SIG-M5 treated with dmso at 0.1 percent for 504 hours (cell line): Measurements from ENCODE around the gene PCDH15.

Experiments
- DNase-seq: peaks from one replicate; lab custom pipeline; 2025; ENCODE audit not compliant: unreplicated experiment; lab: John Stamatoyannopoulos, UW

Gene PCDH15

DNA sequence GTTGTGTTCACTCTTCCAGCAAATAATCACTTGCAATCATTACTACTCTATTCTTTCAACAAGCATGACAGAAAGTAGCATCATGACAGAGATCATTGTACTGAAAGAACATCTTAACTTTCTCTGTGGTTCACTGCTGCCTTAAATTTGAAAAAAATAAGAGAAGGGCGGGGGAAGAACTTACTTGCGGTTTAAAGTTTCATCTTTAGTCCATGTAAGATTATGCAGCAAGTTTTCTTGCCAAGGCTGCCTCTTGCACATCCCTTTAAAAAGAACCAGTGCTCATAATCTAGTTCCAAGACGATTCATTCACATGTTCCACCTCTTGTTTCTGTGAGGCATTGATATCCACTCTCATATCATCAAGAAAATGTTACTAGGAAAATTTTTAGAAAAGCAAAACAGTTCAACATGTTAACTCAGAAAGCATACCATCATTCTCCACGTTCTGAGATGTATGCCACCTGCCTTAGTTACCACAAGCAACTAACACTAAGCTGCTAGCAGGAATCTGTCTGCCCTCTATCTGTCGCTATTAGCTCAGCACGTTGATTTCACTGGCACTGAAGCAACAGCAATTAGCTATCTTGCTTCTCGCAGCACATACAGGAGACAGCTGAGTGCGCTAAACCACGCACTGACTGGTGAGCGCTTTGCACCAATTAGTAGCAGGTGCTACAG is at the start of gene PCDH15:
Gene PCDH15, minus strand, starts transcription at position 491 of the 681 bp plus-strand sequence. CDS start 136,969 bp downstream, outside the sequence.
- peak; percentile 2 for DNase-seq

DNA sequence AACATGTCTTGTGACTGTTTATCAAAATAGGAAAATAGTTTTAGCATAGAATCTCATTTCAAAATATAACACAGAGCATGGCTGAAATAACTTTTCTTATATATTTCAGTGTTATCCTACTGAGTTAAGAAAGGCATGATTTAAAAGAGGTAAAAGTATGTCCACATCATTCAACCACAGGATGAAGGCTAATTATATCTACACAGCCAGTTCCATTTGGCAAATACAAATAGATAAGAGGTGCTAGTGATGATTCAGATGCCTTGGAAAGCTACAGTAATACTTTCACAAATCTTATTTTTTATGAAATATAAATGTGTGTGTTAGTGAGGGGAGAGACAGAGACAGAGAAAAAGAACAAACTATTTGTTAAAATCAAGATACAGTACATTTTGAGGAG is 42.9 kb upstream of the PCDH15 start:
- DNase-seq: no peak

DNA sequence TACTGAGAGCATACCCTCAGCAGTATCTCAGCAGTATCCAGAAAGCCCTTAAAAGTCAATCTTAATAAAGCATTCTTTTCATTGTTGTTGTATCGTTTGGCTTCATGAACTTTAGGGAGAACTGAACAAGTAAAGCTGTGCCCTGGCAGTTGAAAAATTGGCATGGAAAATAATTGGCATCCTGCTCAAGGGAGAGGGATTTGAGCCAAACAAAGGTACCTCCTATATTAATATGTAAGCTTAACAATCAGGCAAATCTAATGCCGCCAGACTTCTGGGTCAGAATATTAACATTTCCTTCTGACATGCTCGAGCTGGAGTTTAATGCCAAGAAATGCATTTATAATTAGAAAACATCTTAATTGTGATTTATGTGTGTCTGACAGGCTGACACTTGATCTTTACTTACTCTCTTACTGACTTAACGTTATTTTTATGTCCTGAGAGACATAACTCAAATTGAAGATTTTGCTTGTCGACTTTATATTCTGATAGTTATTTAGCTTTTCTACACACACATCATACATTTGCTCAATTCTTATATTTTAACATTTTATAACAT is 42.1 kb upstream of the PCDH15 start:
- DNase-seq: no peak

DNA sequence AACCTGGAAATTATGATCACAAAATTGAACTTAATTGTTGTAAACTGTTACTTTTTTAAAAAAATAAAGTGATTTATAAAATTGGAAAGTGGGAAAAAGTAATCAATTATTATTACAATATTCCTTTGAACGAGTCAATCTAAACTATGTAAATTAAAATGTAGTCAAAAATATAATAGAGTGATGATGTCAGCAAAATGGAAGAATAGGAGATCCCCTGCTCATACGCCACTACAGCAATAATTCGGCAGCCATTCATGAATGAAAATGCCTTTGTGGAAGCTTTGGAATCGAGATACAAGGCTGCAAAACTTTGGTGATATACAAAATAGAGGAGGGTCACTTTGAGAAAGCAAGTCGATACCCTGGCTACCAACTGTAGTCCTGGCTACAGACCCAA is 36.4 kb upstream of the PCDH15 start:
- no peak for DNase-seq

DNA sequence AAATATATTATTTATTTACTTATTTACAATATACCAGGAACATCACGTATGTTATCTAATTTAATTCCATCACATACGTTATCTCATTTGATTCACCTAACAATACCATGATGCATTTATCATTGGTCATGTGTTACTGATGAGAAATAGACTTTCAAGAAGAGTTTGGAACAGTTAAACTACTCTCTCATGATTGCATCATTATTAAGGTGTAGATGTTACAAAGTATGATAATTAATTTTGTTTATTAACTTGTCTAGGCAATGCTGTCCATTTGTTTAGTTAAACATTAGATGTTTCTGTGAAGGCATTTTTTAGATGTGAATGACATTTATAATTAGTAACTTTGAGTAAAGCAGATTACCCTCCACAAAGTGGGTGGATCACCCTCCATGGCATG is 32.0 kb upstream of the PCDH15 start:
- DNase-seq: no peak

DNA sequence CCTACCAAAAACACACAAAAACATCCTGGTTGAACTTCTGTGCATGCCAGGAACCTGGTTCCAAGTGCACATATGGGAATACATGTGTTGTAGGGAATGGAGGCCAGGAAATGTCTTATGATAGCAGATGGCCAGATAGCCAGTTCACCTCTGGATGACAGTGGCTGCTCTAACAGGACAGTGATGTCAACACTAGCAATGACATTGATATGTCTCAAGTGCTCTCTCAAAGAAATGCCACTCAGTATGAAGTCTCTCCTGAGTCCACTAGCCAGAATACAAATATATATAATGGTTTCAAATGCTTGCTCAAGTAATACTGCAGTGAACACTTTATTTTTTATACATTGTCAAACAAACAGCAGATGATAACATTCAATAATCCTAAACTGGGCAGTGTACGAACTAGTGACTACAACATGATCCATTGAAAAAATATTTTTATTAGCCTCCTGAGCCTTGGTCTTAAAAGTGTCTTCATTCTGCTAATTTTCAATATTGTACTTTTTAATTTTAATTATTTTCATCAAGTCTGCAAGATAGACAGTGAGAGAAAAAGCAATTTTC is 26.0 kb upstream of the PCDH15 start:
- DNase-seq: no peak

DNA sequence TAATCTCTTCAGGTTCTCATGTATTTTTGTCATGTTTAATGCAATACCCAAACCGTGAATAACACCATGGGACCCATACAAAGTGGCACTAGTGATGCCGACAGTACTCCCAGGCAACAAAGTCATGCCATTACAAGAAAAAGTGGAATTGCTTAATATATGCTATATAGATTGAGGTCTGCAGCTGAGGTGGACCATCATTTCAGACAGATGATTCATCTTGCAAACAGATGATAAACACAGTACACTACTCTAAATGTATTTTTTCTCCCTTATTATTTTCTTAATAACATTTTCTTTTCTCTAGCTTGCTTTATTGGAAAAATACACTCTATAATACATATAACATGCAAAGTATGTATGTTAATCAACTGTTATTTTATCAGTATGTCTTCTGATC is 14.6 kb upstream of the PCDH15 start:
- DNase-seq: no peak

DNA sequence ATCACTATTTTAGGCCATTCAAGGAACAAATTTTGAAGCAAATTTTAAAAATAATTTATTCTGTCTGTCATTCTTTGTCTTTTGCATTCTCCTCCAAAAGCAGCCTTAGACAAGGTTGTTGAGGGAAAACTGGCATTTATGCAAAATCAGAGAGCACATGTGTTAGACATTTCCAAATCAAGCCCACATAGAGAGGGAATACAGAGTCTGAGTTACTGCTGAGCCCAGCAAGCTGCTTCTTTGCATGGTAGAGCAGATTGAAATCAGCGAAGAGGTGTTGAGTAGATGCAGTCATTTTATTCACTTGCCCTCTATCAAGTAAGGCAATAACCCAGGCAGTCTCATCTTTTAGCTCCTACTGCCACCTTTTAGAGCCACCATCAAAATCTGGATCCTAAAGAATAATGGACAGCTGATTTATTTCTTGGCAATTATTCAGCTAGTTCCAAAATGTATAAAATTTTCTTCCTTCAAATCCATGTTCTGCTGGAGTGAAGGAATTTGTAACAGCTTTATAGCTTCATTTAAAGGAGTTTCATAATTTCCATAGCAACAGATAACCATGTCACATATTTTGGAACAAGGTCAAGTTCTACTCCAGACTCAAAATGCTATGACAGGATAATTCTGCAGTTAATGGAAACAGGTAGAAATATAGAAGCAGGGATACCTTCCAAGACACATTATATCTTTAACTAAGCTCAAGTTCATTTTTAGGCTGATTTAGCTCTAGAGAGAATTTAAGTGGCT is 7.3 kb upstream of the PCDH15 start:
- DNase-seq: no peak

DNA sequence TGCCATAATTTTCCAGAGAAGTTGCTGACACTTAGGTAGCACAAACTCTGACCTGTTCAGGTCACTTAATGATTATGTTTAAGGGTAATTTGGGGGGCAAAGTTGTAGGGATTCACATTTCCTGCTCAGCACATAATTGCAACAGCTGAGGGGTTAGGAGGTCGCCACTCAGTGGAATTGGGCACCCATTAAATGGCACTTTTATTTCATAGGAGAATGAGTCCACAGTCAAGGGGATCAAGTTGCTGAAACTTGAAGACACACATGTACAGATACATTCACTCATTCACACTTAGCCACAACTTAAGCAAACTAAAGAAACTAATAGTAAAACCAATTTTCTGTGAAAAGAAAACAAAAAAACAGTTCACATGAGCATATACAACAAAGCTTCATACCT is 1.5 kb downstream of the PCDH15 start:
- no peak for DNase-seq

DNA sequence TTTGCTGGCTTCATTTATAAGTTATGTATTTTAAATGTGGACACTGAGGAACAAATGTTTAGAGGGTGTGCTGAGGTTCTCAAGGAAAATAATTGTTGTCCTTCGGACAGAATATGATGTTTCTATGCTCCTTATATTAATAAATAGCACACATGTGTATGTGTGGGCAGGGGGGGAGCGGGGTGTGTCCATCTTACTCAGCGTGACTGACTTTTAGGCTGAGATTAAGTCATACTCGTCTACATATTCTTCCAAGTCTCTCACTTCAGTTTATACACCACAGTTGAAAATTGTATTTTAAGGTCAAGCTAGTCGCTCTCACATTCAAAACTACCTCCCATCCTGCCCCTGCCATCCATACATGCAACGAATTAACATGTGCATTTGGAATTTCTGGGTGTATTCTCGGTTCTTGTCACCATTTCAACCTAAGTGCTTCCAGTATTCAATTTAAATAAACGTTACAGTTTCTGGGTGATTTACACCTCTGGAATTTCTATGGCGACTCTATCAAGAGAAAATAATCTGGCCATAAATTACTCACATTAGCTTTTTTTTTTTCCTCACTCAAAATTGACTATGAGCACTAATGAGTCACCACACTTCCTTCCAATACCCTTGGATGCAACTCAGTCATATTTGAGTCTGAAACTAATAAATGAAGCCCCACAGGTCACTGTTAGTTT is 3.3 kb downstream of the PCDH15 start:
- no peak for DNase-seq

DNA sequence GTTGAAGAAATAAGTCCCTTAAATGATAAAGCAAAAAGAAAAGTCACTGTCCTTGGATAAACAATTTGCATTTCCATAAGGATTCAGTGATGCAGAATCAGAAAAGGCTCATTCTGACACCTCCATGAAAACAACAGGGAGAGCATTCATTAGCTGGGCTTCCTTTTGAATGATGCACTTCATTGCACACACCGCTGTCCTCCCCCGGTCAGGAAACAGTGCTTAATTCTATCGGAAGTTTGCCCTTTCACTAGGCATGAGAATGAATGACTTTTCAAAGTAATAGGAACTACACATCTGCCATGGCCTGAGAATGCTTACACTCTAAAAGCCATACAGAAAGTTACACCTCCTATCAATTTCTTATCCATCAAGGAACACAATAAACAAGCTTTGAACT is 4.2 kb downstream of the PCDH15 start:
- DNase-seq: no peak

DNA sequence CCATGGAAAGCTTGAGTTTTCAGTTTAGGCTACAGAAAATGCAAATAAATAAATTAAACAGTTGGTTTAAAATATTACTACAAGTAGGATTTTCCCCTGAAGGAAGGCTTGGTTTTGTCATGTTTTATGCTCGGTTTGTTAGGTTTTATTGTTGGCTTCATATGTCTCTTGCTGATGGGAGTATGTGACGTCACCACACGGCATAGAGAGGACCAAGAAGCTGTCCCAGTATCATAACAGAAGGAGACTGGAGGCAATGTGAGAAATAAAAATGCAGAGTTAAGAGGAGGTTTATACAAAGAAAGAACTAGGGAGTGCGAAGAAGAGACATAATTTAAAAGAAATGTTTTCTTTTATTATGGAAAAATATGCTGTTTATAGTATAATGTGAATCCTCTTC is 24.4 kb downstream of the PCDH15 start:
- DNase-seq: no peak

DNA sequence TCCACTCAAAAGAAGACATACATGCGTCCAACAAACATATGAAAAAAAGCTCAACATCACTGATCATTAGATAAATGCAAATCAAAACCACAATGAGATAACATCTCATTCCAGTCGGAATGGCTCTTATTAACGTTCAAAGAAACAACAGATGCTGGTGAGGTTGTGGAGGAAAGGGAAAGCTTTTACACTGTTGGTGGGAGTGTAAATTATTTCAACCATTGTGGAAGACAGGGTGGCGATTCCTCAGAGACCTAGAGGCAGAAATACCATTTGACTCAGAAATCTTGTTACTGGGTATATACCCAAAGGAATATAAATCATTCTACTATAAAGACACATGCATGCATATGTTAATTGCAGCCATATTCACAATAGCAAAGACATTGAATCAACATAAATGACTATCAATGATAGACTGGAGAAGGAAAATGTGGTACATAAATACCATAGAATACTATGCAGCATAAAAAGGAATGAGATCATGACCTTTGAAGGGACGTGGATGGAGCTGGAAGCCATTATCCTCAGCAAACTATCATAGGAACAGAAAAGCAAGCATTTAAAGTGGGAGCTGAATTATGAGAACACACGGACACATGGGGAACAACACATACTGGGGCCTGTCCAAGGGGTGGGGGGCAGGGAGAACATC is 28.4 kb downstream of the PCDH15 start:
- DNase-seq: no peak

DNA sequence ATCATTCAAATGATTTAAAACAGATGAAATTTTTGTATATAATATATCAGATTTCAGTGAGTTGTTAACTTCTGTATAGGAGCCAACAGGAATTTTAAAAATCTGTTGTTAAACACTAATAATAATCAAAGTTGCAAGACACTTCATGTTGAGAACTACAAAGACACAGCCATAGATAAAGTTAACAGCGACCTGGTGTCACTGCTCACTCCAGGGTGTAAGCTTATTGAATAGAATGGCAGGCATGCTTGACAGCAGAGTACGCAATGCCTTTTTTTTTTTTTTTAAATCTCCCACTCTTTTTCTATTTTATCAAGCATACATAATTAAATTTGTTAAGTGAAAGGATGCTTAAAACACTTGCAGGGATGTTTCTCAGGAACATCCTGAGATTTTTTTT is 32.0 kb downstream of the PCDH15 start:
- DNase-seq: no peak

DNA sequence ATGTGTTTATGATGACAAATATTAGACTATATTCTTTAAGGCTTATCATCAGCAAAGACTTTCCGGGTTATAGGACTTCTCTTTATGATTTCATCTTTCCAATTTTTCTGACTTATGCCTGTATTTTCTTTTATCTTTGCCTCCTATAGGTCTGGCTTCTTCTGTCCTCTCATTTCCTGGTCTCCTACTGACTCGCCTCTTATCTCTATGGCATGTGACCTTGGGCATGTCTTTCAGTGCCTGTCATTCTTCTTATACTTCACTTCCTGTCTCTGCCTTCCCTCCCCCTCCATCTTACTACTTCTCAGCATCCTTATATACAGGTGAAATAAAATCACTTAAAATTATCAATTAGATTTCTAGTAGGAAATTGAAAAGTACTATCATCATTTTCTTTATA is 42.2 kb downstream of the PCDH15 start:
- DNase-seq: no peak

DNA sequence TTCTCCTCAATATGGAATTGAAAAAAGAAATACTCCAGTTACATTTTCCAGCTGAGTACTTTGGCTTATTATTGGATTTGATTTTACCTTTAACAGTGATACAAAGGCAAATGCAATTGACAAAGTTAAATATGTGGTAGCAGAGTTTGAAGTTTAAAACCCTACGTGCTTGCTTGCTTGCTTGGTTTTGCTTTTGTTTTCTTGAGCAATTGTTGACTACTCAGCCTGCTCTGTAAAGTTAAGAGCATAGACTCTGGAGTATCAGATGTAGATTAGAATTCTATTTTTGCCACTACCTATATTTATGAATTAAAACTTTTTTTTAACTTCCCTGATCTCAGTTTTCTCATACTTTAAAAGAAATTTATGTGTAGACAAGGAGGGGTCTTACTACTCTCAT is 51.4 kb downstream of the PCDH15 start:
- no peak for DNase-seq

DNA sequence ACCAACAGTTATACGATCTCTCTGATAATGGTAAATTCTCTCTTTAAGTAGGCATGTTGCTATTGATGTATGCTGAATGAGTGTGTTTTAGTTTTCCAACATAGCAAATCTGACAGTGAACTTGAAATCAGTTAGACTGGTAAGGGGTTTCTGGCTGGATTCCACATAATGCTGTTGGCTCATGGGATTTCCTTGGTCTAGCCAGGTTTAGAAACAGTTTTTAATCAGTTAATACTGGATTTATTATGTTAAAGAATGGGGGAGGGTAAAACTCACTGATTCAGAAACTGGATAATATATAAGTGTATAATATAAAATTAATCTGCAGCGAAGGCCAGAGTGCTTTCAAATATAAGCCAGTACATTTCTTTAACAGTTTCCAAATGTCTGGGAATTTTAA is 55.6 kb downstream of the PCDH15 start:
- DNase-seq: no peak

DNA sequence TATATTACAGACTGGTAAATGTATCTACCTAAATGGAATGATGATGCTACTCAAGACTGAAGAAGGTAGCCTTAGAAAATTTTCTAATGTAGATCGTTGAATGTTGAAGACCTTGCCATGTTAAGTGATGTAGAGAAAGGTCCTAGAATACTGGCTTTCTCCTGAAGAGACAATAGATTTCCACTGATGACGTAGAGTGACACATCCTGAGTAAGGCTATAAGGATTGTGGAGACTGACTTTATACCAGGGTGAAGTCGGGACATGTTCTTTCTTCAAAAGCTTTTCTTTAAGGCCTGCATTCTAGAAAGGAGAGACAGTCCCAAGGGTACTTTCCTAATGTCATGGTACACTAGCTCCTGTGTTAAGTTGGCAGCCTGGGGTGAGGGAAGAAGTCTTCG is 58.6 kb downstream of the PCDH15 start:
- DNase-seq: no peak

DNA sequence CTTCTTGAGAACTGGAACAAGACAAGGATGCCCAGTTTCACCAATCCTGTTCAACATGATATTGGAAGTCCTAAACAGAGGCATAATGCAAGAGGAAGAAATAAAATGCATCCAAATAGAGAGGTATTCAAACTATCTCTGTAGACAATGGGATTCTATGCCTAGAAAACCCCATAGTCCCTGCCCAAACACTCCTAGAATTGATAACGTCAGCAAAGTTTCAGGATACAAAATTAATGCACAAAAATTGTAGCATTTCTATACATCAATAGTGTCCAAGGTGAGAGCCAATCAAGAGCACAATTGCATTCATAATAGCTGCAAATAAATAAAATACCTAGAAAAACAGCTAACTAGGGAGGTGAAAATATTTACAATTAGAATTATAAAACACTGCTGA is 72.5 kb downstream of the PCDH15 start:
- no peak for DNase-seq

DNA sequence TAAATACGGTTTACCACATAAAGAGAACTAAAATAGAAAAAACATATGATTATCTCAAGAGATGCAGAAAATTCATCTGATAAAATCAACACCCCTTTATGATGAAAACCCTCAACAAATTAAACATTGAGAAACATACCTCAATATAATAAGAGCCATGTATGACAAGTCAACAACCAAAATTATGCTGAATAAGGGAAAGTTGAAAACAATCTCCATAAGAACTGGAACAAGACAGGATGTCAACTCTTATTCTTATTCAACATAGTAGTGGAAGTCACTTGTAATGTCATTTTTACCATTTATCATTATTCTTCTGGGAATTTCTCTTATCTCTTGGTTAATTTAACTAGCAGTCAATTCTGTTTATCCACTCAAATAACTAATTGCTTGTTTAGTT is 79.0 kb downstream of the PCDH15 start:
- no peak for DNase-seq

DNA sequence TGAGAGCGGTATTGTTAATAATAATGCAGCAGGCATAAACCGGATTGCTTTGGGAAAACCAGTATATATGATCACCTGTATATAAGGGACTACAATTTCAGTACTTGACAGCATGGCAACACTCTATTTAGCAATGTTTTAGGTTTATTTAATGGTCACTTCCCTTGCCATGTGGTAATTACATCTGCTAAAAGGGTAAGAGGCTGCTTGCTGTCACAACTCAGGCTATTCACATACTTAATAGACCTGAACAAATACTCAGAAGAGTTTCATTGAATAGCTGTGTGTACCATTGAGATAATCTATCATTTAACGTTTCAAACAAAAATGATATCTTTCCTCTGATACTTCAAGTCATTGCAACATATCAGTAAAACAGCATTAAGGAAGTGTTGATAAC is 90.1 kb downstream of the PCDH15 start:
- no peak for DNase-seq
